Stimulated activated CD8-positive, alpha-beta memory T cell treated with anti-CD3 and anti-CD28 coated beads, Interleukin-2, amount 100 ng/mL, for 48 hours (primary cell): ENCODE measurements around the gene KDM4B.
"Not testable (repeated sequence)": the region's sequence is repeated elsewhere in the genome, so short reads cannot be mapped to it uniquely, and the experiment has no call there.

Source experiments
- DNase-seq, 2 donors: peaks; one replicate each; pipeline ENCODE4 v3.0.0-alpha.2; 2020; ENCODE audit warnings: low read depth in 2 of 2

The KDM4B gene

GRCh38 chr19:4968462-4969291, at the start of gene KDM4B:
TSS of gene KDM4B (plus strand) at chr19:4969113. CDS start at chr19:5032891, 63,778 bp downstream.
- DNase-seq: peak; percentile 97 to 99

DNA sequence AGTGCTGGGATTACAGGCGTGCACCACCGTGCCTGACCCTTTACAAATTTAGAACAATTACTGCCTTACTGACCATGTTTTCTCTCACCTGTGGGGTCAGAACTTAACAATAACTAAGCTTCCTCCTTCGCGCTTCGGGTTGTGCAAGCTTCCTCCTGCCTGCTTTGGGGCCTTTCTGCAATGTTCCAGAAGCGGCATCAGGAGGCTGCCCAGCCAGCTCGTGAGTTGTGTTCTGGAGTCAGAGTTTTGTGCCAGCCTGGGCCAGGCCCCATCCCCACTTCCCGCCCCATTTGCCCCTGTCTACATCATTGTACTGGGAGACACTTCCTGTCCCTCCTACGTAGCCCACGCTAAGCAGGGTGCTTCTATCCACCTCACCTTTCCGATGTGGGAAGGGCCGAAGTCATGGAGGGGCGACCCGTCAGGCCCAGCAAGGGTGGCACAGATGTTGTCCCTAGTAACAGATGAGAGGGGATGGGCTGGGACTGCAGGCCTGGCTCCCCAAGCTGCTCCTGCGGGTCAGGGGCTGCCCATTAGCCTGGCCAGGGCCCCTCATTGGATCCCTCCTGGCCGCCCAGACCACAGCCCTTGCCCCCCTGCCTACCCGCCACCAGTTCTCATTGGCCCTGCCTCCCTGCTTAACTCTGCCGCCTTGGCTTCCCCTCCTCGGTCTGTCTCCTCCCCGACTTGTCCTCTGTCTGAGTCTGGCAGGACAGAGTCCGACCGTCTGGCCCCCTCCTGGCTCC, 46.2 kb upstream of the KDM4B start:
- DNase-seq: no peak

DNA sequence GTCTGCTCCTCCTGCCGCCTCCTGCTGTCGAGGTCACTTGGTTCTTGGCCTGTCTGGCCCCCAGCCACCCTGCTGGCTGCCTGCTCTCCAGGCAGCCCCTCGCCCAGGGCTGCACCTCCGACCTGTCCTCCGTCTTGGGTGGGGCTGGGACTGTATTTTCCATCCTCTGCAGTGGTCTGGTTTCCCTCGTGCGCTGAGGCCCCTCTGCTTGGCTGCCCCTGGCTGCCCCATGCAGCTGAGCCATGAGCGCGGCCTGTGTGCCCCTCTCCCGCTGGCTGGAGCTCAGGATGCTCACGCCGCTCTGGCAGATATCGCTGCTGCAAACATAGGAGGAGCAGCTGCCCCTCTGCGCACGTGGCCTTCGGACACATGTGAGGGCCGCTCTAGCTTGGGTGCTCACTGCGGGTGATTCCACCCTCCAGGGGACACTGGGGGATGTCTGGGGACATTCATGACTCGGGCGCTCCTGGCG, 45.6 kb upstream of the KDM4B start:
- no peak for DNase-seq

- DNase-seq: no peak
Measured at GRCh38 chr19:4929186-4929585, 39.7 kb upstream of the KDM4B start.

DNA sequence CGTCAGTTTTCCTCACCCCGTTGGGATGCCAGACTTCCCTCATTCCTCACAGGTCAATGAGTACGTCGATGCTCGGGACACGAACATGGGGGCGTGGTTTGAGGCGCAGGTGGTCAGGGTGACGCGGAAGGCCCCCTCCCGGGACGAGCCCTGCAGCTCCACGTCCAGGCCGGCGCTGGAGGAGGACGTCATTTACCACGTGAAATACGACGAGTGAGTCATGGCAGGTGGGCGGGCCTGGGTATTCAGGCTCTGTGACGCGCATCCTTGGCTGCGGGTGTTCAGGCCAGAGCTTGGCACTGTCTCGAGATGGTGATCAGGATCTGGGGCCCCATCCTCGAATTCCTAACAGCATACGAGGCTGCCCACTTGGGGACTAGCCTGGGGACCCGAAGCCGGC, 38.2 kb upstream of the KDM4B start:
- no peak for DNase-seq

DNA sequence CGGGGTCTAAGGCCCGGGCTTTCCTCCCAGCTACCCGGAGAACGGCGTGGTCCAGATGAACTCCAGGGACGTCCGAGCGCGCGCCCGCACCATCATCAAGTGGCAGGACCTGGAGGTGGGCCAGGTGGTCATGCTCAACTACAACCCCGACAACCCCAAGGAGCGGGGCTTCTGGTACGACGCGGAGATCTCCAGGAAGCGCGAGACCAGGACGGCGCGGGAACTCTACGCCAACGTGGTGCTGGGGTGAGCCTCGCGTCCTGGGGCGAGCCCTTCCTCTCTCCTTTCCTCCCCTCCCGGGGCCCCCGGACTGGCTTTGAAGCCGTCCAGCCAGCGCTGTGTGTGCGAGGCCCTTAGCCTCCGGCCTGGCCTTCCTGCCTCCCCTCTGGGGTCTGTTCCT, 36.2 kb upstream of the KDM4B start:
- DNase-seq: no peak

DNA sequence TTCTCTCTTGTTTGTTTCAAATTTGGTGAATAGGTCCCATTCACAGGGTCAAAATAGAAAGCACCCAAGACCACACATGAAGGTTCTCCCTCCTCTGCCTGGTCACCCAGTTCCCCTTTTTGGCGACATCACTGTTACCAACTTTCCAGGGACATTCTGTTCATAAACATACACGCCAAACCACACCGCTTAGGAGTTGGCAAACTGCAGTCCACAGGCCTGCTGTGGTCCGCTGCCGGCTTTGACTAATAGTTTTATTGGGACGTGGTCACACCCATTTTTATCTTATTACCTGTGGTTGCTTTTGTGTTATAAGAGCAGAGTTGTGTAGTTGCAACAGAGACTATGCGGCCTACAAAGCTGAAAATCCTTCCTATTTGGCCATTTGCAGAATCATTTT, 35.4 kb upstream of the KDM4B start:
- no peak for DNase-seq

GRCh38 chr19:4935444-4935843, 33.5 kb upstream of the KDM4B start:
- DNase-seq: no peak

DNA sequence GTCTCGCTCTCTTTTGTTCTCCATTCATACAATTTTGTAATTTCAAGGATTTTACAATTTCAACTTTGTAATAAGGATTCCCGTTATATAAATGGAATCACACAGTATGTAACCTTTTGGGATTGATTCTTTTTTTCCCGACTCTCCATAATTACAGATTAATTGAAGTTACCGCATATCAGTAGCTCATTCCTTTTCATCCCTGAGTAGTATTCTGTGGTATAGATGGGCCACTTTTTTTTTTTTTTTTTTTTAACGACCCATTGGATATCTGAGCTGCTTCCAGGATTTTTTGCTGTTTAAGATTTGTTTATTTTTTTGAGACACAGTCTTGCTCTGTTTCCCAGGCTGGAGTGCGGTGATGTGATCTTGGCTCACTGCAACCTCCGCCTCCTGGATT, 31.9 kb upstream of the KDM4B start:
- DNase-seq: no peak

GRCh38 chr19:4938461-4938860, 30.5 kb upstream of the KDM4B start:
- not testable (repeated sequence) for DNase-seq

GRCh38 chr19:4939466-4939865, 29.4 kb upstream of the KDM4B start:
- no peak for DNase-seq

DNA sequence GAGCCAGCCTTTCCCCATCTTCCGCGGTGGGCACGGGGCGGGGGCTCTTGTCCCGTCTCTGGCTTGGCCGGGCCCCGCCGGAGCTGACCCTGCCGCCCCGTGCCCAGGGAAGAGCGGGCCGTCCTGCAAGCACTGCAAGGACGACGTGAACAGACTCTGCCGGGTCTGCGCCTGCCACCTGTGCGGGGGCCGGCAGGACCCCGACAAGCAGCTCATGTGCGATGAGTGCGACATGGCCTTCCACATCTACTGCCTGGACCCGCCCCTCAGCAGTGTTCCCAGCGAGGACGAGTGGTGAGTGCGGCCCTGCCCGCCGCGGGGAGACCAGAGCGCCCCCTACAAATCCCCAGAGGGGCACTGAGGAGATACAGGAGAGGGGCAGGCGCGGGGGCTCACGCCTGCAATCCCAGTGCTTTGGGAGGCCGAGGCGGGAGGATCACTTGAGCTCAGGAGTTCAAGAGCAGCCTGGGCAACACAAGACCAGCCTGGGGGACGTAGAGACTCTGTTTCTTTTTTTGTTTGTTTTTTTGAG, 27.2 kb upstream of the KDM4B start:
- DNase-seq: not testable (repeated sequence)

- DNase-seq: not testable (repeated sequence)
Measured at GRCh38 chr19:4950650-4951049, 18.3 kb upstream of the KDM4B start.

GRCh38 chr19:4951656-4952055, 17.3 kb upstream of the KDM4B start:
- no peak for DNase-seq

DNA sequence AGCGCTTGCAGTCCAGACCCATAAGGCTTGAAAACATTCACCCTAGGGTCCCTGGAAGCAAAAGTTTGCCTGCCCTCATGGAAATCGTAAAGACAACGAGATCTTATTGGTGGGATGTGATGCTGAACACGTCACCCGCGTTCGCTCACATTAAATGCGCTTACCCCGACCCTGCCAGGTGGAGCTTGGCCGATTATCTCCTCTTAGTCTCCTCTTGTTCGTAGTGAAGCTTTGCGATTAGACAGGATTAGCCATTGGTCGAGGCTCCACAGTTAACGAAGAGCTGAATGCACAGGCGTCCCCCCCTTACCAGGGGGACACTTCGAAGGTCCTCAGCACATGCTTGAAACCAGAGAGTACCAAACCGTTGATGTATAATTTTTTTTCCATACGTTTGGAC, 16.0 kb upstream of the KDM4B start:
- no peak for DNase-seq

- DNase-seq: not testable (repeated sequence)
Measured at GRCh38 chr19:4954320-4955149, 14.4 kb upstream of the KDM4B start.

- DNase-seq: no peak
Measured at GRCh38 chr19:4955274-4955673, 13.6 kb upstream of the KDM4B start.

DNA sequence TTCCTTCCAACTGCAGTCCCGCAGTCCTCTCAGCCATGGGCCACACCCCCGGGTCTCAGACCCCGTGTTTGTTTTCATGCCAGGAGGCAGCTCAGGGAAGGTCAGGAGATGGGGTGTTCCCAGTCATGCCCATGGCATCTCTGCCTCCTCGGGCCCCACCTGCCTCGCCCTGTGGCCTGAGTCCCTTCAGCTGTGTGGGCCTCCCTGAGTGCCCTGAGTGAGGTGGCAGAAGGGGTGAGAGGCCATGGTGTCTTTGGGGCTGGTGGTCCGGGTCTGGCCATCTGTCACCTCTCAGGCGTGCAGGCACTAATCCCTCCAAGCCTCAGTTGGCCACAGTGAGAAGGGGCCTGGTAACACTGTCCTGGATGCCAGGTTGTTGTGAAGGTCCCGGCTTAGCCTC, 10.9 kb upstream of the KDM4B start:
- no peak for DNase-seq

- no peak for DNase-seq
Measured at GRCh38 chr19:4962085-4962619, 6.8 kb upstream of the KDM4B start.

DNA sequence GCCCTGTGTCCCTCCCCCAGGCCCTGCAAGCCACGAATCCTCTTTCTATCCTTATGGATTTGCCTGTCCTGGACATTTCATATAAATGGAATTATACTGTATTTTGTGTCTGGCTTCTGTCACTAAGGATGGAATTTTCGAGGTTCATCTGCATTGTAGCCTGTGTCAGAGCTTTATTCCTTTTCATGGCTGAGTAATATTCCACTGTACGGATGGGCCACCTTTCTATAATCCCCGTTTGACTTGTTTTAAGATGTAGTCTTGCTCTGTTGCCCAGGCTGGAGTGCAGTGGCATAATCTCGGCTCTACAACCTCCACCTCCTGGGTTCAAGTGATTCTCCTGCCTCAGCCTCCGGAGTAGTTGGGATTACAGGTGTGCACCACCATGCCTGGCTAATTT, 3.9 kb upstream of the KDM4B start:
- DNase-seq: no peak

GRCh38 chr19:4966591-4966990, 2.3 kb upstream of the KDM4B start:
- no peak for DNase-seq
